Stromal cell of bone marrow (primary cell): ENCODE data around the gene SERPINA5.
"Not testable (repeated sequence)": the region's sequence is repeated elsewhere in the genome, so short reads cannot be mapped to it uniquely, and the experiment has no call there.

Source experiments
- DNase-seq: peaks from one replicate; pipeline ENCODE4 v3.0.0-alpha.2; 2012; ENCODE audit warnings: low read depth

SERPINA5 gene

DNA sequence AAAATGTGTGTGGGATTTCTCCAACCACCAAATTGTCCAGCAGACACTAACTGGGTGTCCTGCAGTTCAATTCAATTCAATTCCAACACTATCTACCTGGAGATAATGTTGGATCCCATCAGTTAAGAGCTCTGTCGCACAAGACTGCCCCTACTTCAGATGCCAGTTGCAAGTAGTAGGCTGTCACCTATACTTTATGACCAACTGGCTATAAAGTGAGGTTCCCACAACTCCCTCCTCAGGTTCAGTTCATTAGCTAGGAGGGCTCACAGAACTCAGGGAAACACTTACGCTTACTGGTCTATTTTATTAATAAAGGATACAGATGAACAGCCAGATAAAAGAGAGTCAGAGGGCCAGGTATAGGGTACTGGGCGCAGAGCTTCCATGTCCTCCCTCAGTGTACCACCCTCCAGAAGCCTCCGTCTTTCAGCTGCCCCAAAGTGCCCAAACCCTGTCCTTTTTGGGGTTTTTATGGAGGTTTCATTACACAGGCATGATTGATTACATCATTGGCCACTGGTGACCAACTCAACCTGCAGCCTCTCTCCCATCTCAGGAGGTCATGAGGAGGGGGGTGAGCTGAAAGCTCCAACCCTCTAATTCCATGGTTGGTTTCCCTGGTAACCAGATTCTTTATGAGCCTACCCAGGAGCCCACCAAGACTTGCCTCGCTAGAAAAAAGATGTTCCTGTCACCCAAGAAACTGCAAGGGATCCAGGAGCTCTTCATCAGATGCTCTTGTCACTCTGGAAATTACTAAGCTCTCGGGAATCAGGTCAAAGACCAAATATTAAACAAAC lies 7.5 kb upstream of the SERPINA5 start:
- DNase-seq = no peak

DNA sequence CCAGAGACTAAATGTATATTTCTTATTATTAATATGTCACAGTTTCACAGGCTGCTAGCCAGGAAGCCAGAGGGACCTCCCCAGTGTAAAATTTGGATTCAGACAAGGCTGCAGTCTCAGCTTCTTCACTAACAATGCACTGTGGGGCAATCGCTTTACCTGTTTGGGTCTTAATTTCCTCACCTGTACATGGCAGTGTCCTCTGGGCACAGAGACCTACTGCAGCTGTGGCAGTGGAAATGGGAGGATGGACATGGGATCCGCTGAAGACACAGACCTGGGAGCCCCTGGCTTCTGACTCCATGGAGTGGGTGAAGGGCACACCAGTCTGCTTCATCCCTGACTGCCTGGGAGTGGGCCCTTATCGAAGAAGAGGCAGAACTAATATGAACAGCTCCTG lies 6.9 kb upstream of the SERPINA5 start:
- DNase-seq = no peak

DNA sequence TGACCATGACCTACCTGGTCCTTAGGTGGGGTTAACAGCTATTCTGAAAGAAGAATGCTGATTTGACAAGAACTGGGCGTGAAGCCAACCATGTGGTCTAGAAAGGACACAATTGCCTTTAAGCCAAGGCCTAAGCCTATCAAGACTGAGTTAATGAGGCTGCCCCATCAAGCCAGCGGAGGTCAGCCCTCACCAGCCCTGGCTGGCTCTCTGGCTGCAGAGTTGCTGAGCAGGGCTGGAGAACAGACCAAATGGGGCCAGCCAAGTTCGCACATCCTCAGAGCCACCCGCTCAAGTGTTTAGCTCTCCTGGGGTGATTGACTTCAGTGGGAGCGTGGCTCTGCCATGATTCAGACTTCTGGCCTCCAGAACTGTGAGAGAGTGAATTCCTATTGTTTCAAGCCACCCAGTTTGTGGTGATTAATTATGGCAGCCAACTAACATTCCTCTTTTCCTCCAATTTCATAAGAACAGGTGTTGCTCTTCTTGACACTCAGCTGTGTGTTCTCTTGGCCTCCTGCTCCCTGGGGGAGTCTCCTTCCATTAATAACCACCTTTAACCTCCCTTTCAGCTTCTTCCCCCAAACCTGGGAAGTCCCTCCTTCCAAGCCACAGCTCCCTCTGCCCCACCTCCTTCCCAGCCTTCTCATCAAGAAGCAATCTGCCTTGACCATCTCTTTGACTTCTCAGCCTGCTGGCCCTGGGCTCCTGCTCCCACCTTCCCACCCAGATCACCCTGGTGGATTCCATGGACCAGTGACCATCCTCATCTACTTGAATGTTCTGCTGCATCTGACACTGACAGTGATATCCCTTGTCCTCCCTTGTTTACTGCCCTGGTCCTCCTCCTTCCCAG lies 5.3 kb upstream of the SERPINA5 start:
- DNase-seq = no peak

DNA sequence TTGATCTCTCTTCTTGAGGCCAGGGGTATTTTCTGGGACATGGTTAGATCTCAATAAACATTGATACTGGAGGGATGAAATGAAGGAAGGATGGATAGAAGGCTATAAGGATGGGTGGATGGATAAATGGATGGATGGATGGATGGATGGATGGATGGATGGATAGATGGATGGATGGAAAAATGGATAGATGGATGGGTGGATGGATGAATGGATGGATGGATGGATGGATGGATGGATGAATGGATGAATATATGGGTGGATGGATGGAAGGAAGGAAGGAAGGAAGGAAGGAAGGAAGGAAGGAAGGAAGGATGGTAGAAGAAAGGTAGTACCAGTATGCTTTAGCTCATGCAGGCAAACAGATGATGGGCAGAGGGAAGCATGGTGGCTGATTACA lies 3.8 kb upstream of the SERPINA5 start:
- DNase-seq = not testable (repeated sequence)

DNA sequence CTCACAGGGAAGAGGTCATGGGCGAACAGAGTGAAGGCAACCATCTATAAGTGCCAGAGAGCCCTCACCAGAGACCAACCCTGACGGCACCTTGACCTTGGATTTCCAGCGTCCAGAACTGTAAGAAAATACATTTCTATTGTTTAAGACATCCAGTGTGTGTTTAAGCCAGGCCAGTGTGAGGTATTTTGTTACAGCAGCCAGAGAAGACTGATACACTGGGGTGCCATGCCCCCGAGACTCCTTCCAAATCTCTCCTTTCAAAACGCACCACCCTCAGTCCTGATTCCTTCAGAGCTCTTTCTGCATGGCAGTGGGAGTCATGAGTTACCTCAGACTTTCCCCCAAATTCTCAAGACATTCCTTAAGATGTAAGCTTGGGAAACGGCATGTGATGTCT lies 2.5 kb upstream of the SERPINA5 start:
- no peak for DNase-seq

DNA sequence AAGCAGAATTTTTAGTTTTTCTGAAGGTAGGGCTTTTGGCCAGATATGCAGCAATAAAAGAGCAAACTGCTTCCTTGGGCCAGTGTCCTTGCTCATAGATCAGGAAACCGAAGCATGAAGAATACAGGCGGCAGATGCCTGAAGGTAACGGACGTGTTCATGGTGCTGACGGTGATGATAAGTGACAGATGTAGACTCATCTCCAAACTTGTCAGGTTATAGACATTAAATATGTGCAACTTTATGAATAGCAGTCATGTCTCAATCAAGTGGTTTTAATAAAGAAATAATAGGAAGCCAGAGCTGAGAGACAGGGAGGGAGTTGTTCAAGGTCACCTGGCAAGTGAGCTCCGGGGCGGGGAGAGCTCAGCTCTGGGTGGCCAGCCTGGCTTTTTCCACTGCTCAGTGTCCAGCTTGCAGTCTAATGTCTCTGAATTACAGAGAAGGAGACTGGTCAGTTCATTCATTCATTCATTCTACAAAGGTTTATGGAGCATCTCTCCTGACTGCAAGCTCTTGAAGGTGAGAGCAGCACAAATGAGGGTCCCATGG lies 1.0 kb downstream of the SERPINA5 start:
- no peak for DNase-seq

DNA sequence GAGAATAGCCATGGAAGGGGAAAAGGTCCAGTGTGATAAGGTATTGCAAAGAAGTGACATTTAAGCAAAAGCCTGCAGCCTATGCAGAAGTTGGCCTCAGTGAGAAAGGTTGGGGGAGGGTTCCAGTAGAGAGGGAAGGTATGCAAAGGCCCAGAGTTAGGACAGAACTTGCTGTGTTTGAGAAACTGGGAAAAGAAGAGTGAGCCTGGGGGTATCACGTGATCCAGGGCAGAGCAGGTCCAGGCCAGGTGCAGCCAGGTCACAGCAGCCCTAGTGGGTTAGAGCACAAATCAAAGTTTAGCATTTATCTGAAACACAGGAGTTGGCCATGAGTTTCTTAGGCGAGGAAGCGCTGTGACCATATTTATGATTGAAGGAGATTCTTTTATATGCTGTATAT lies 1.6 kb downstream of the SERPINA5 start:
- no peak for DNase-seq

DNA sequence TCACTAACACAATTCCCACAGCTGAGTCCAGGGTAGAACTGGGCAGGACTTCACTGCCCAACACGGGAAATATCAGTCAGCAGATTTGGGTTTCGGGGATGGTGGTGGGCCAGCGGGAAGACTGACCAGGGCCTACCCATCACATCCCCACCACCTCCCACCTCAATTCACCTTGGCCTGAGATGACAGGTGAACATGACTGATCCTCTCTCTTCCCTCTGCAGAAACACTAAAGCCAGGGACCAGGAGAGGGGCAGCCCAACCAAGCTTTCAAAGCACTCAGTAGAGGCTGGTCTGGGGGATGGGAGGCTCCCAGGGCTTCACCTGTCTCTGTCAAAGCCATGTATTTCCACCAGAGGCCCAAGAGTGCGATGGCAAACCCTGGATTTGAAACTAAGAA lies 2.3 kb downstream of the SERPINA5 start:
- no peak for DNase-seq

DNA sequence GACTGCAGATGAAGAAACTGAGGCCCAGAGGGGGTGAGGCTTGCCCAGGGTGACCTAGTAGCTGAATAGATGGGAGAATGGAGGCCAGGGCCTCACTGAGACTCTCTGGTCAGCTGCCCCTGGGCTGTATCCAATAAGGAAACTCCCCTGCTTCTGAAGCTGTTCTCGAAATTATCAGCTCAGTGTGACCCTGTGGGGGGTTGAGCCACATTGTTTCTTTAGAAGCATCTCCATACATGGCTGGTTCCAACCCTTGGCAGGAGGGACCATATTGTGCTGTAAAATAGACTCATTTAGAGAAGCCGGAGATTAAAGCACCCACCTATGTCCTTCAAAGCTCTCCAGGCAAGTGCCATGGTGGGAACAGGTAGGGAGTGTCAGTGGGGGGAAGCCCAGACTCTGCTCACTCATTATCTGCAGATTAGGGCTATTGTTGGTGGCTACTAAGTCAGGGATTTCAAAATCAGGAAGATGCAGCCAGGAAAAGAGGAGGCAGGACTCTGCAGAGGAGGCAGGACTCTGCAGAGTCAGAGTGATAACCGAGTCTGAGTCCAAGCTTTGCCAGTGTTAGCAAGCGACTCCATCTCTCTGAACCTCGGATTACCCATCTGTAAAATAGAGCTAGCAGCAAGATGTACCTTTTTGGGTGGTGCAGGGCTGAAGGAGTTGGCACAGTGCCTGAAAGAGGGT lies 3.5 kb downstream of the SERPINA5 start:
- no peak for DNase-seq

DNA sequence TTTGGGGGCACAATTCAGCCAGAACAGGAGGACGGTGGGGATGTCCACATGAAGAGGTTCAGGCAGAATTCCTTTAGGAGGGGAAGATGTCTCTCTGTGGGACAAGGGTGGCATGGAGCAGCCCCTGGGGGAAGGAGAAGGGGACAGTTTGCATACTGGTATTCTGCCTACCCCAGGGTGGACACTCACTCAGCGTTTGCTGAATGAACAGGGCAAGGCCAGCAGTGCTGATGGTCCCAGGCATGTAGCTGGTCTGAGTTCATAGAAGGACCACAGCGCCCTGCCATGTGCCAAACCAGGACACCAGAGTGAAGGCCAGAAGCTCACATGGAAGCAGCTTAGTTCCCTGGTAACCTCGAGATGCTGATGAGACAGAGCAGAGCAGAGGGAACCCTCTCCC lies 5.4 kb downstream of the SERPINA5 start:
- DNase-seq = no peak

DNA sequence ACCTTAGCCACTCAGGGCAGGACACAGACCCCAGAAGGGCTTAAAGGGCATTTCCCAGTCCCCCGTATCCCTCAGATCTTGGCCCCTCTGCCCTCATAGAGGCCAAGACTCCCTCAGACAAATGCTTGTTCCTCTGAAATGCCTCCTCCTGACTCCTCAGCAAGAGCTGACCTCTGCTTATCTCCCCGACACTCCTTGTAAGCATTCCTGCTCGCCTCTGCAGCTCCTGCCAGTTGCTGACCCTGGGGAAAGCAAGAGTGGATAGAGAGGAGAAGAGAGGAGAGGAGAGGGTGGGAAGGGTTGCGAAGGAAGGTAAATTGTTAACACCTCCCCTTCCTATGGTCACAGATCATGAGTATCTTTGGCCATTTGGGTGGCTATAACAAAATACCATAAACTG lies 7.1 kb downstream of the SERPINA5 start:
- DNase-seq = no peak

DNA sequence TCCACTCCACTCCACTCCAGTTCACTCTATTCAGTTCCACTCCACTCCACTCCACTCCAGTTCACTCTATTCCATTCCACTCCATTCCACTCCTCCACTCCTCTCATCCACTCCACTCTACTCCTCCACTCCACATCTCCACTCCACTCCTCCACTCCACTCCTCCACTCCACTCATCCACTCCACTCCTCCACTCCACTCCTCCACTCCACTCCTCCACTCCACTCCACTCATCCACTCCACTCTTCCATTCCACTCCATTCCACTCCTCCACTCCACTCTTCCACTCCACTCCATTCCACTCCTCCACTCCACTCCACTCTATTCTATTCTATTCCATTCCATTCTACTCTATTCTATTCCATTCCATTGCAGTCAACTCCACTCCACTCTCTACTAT lies 9.8 kb downstream of the SERPINA5 start:
- DNase-seq = no peak

DNA sequence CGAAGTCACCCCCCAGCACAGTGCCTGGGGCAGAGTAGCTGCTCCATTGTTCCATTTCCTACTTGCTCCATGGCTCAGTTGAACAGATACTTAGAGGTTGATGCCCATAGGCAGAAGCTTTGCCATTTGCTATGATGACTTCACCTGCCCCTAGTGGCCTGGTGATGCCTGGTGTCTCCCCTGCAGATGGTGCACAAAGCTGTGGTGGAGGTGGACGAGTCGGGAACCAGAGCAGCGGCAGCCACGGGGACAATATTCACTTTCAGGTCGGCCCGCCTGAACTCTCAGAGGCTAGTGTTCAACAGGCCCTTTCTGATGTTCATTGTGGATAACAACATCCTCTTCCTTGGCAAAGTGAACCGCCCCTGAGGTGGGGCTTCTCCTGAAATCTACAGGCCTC lies 10.6 kb downstream of the SERPINA5 start:
- DNase-seq = no peak

DNA sequence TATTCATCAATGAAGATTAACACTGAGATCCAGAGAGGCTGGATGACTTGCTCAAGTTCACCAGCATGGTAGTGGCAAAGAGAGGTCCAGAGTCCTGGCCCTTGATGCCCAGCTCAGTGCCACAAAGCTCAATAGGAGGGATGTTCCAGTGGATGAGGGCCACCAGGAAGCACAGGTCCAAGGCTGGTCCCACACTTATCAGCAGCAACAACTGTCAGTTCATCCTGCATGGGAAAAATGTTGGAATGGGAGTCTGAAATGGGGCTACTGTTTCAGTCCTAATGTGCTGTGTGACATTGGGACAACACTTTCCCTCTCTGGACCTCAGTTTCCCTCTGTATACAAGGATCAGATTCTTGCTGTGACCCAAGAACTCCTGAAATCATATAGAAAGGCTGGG lies 11.2 kb downstream of the SERPINA5 start:
- DNase-seq = no peak

DNA sequence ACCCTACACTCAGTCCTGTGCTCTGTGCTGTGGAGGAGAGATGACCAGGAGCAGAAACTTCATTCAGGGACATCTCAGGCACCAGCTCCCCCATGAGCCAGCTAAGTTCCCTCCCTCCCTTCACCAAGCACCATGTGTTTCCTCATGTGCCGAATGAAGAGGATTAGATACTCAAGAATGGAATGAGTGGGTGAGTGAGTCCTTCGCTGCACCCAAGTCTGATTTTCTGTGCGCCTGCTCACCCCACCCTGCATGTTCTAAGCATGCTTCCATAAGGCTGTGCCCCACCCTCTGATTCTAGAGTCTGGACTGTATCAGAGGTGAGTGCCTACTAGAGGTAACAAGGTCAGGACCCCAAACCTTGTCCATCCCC lies 12.1 kb downstream of the SERPINA5 start:
- no peak for DNase-seq

DNA sequence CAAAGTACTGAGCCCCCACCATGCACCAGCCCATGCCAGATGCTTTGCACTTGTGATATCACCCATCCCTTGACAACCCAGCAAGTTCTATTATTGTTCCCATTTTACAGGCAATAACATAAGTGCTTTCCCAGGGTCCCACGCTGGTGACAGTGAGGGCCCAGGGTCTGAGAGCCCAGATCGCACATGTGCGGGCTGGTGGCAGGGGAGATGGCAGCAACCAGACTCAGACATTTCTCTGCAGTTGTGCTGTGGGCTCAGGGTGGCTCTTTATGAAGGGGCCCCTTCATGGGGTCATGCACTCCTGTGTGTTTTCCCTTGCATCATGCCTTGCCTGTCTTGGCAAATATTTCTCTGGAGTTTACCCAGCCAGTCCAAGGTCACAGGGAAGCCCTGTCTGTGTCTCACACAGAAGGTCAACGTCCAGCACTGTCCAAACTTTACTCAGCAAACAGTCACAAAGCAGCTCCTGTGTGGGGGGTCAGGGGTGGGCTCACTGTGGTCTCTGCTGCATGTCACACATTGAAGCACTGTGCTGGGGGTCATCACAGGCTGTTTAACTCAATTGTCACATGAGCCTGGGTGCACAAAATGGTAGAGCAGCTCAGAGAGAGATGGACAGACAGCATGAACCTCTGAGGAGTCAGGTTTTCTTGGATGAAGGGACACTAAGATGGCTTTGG lies 12.7 kb downstream of the SERPINA5 start:
- DNase-seq = no peak

DNA sequence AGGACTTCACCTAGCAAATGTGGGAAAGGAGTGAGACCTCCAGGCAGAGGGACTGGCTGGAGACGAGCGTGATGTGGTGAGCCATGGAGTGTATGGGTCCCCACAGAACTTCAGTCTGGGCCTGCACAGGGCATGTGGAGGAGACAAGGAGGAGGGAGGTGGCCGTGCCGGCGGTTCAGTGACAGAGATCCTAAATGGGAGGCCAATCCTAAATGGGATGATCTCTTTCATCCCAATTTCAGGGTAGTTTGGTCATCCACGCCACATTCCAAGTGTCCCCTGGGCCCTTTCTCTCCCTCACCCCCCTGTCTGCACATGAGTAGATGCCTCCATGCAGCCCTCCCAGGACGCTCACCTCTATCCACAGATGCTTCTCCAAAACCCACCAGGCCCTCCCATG lies 13.2 kb downstream of the SERPINA5 start:
- DNase-seq = no peak

DNA sequence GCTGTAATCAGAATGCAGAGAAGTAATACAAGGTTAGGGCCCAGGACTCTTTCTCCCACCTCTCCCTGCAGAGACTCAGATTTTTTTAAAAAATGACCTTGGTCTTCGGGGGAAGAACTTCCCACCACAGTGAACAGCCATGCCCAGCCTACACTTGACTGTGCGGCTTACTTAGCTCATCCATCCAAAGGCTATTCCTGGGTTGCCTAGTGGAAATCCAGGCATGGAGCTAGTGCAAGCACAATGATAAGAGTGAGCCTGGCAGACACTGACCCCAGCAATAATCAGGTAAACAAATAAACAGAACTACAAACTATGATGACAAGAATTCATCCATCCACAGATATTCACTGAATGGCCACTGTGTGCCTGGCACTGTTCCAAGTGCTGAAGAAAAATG lies 14.7 kb downstream of the SERPINA5 start:
- DNase-seq = no peak

DNA sequence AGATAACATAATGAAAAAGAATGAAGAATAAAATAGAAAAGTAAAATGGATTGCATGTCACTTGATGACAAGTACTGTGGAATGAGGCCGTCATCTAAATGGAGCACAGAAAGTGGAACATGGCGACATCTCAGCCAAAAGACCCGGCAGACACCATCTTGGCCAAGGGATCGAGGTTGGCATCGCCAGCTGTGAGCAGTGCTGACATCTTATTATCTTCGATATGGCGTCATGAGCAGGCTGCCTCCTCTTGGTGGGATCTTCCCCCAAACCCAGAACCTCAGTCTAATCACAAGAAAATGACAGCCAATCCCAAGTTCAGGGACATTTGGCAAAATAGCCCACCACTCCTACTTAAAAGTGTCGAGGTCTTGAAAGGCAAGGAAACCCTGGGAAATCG lies 15.1 kb downstream of the SERPINA5 start:
- no peak for DNase-seq

DNA sequence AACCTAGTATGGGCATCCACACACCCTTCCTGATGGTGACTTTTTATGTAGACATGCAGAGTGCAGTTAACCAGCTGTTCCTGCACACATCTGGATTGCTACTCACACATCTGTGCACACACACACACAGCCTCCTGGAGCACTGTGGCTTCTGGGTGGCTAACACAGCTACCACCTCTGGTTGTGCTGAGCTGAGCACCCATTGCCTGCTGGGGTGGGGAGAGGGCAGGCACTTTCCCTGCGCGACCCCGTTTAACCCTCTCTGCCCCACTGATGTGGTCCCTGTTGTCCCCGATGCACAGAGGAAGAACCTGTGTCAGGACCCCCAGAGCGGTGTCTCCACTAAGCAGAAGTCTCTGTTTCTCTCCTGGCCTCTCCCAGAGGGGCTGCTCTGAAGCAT lies 16.6 kb downstream of the SERPINA5 start:
- no peak for DNase-seq

DNA sequence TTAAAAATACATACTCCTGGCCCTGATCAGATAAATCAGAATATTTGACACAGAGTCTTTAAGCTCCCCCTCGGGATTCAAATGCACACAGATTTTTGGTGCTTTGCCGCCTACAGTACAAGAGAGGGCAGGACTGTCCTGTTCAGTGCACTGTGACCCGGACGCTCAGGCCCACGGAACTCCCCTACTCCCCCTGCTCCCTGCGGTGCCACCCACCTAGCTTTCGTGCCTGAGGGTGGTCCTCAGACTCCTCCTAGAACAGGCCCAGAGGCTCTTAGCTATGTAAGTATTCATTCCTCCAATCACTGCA lies 17.2 kb downstream of the SERPINA5 start:
- DNase-seq = no peak
